ENCODE results near the gene ZMAT5. TPM values are rescaled to one million over a fixed set of nuclear protein-coding genes. Genes with fewer than 3 reads are reported as not detected.

ZMAT5 gene
- total RNA-seq, 1 donor from 2014 or later, result 18.7 TPM

- no peak for DNase-seq (ENCODE audit: low spot score)
Observed at GRCh38 chr22:29753808-29754657, 12.8 kb downstream of the ZMAT5 start.

DNA sequence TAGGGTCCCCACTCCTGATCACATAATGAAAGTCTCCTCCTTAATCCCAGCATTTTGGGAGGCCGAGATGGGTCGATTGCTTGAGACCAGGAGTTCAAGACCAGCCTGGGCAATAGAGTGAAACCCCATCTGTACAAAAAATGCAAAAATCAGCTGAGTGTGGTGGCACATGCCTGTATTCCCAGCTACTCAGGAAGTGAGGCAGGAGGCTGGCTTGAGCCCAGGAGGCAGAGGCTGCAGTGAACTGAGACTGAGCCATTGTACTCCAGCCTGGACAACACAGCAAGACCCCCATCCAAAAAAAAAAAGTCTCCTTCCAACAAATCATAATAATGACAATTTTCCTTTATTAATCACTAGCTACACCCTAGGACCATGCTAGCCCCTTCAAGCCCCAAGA is 15.1 kb downstream of the ZMAT5 start:
- DNase-seq (ENCODE audit: low spot score), result no peak

DNA sequence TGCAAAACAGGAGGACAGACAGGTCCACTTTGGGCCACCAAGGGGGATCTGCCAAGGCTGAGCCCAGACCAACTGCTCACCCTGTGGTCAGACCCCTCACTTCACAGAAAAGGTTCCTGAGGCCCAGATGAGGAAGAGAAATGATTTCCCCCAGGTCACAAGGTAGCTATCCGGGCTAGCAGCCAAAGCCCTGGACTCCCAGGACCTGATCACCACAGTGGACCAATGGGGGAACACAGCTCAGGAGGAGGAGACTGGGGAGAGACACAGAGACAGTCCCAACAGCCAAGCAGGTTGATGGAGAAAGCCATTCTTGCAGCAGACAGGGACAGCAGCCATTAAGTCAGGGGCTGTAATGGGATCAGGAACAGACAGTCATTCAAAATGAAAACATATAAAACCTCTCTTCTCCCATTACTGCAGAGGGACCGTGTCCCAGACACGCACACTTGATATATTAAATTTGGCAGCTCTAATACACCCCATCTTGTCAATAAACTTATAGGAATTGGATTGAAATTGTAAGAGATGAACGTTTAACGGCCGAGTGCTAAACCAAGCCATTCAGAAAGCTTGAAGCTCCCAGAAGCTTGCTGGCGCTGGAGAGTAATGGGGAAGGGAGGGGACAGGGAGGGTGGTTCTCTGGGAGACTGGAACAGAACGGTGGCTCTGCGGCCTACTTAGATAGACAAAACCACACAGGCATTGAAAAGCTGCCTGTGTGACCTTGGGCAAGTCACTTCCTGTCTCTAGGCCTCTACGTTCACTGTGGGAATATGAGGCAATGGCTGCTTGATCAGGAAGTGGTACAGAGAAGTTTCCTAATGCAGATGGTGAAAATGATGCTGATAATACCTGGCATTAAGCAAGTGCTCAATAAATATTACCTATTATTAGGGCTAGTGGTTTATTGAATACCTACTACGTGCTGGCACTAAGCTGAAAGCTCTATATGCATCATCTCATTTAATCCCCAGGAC is 16.0 kb downstream of the ZMAT5 start:
- DNase-seq (ENCODE audit: low spot score), result no peak

DNA sequence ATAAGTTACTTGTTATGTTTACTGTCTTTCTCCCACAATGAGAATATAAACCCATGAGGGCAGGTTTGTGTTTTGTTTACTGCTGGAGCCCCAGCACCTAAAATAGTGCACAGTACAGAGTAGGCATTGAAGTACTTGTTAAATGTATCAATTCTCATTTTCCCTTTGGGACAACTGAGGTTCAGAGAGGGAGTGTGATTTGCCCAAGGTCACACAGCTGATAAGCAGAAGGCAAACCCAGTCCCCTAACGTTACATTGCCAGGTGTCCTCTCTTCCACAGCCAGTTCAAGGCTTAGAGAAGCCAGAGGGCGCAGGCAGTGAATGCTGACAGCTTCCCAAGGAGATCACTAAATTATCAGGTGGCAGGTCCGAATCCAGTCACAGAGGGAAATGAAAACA is 16.8 kb downstream of the ZMAT5 start:
- no peak for DNase-seq (ENCODE audit: low spot score)

- no peak for DNase-seq (ENCODE audit: low spot score)
Observed at GRCh38 chr22:29748248-29748893, 18.4 kb downstream of the ZMAT5 start.

- DNase-seq (ENCODE audit: low spot score), result no peak
Observed at GRCh38 chr22:29747832-29748231, 19.0 kb downstream of the ZMAT5 start.

- DNase-seq (ENCODE audit: low spot score), result no peak
Observed at GRCh38 chr22:29744902-29745301, 21.9 kb downstream of the ZMAT5 start.

GRCh38 chr22:29742326-29742725 is 24.5 kb downstream of the ZMAT5 start:
- no peak for DNase-seq (ENCODE audit: low spot score)

DNA sequence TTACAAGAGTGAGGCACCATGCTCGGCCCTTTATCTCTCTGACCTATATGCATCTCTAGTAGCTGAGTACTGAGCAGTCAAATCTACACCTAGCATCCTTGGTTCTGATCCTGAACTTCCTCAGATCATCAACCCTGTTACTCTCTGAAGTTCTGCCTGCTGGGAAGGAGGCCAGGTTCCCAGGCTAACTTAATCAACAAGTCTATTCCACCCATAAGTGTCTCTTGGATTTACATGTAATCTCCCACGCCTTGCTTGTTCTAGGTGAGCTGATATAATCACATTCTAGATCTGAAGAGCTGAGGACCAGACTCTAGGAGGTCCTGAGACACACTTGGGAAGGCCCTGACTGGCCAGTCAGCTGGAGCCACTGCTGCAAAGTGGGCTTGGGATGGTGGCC is 24.9 kb downstream of the ZMAT5 start:
- no peak for DNase-seq (ENCODE audit: low spot score)

GRCh38 chr22:29740216-29740615 is 26.6 kb downstream of the ZMAT5 start:
- DNase-seq (ENCODE audit: low spot score), result no peak

DNA sequence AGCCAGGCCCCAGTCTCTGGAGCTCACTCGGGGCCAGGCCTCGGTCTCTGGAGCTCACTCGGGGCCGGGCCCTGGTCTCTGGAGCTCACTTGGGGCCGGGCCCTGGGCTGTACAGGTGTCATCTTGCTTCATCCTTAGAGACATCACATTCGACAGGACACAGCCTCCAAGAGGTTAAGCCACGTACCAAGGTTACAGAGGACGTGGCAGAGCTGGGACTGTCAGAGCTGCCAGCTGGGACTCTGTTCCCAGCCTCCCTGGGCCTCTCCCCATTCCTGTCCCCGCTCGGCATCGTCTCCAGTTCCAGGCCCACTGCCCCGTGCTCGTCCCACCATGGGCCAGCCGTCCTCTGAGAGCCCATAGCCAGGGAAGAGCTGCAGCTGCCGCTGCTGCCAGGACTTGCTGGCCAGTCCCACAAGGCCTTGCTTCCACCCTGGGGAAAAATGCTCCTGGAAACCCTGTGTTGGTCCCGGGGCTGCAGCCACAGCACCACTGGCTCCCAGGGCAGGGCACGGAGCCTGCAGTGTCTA is 27.4 kb downstream of the ZMAT5 start:
- DNase-seq (ENCODE audit: low spot score), result no peak

DNA sequence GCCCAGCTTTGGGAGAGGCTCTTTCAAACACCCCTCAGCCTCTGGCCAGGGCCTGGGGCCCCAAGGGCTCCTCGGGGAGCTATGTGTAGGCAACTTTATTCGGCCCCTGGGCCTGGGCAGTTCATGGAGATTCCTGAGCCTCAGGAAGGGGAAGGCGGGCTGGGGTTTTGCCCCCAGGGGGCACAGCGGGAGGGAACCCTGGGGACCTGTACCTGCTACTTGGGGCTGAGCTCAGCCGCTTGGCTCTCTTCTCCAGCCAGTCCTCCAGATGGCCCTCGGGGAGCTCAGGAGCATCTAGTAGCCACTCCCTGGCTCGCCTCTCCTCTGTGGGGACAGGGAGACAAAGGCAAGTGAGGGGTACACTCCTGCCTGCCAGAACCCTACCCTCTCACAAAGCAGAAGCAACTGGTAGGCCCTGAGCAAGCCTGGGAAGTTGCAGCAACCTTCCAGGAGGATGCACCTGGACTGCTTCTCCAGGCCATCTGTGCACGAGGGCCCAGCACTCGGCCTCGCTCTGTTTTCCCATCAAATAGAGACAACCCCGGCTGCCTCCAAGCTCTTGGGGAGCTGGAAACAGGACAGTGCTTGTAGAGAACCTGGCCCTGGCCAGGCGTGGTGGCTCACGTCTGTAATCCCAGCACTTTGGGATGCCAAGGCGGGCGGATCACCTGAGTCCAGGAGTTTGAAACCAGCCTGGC is 28.5 kb downstream of the ZMAT5 start:
- DNase-seq (ENCODE audit: low spot score), result no peak

GRCh38 chr22:29737251-29738117 is 29.3 kb downstream of the ZMAT5 start:
- no peak for DNase-seq (ENCODE audit: low spot score)

DNA sequence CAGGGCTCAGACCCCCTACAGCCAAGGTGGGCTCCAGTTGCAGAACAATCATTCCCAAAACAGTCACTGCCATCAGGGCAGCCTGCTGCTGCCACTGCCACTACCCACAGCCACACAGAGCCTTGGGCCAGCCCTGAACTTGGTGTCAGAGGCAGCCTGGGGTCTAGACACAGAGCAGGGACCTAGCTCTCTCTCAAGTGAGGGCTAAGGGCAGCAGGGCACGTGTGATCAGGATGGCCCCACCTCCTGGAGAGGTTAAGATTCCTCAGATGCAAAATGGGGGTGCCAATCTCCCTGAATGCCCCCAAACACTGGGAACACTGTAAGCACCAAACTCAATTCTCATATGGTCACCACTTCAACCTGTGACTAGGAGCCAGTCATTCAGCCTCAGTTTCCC is 31.4 kb downstream of the ZMAT5 start:
- no peak for DNase-seq (ENCODE audit: low spot score)

DNA sequence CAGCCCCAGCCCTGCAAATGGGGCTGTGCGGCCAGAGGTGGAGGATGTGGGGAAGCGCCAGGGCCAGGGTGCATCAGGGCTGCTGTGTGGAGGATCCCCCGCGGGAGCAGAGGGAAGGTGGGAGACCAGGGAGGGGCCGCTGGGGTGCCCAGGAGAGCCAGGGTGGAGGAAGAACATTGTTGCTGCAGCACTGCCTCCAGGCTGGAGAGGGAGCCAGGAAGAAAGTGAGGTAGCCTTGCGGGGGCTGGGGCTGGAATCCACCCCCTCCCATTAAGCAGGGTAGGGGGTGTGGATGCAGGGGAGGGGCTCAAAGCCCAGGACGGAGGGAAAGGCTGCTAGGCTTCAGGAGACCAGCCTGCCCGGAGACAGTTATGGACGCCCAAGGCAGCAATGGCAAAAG is 32.0 kb downstream of the ZMAT5 start:
- no peak for DNase-seq (ENCODE audit: low spot score)

GRCh38 chr22:29734406-29734805 is 32.4 kb downstream of the ZMAT5 start:
- no peak for DNase-seq (ENCODE audit: low spot score)

DNA sequence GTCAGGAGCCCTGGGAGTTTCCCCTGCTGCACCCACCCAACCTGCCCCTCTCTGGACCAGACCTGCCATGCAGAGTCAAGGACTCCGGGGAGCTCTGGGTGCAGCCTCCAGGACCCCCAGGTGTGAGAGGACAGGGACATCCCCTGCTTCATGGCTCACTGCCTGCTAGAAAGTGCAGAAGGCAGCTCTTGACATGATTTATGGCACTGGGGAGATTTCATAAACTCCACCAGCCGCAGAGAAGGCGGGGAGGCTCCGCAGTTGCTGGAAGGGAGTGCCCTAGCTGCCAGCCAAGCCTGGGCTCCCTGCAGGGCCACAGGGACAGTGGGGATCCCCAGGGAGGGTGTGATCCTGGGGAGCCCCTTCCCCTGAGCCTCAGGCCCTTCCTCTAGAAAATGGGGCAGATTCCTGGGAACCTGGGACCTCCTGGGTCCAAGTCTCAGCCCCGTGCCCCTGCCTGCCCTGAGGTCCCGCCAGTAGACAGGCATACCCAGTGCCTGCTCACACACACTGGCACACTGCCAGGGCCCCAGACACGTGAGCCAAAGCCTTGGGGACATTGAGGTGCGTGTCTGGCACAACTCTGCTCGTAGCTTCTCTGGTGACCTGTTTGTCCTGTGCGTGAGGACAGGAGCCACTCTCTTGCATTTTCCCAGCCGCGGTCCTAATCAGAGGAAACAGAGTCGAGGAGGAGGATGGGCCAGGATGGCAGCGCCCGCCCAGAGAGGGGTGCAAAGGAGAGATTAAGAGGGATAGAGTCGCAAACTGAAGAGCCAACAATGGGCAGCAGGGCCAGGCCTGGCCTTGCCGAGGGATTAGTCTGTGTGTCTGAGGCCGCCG is 33.2 kb downstream of the ZMAT5 start:
- no peak for DNase-seq (ENCODE audit: low spot score)

GRCh38 chr22:29732883-29733282 is 33.9 kb downstream of the ZMAT5 start:
- no peak for DNase-seq (ENCODE audit: low spot score)
